Measurements from ENCODE around the gene PARL.

The PARL gene, protein sequence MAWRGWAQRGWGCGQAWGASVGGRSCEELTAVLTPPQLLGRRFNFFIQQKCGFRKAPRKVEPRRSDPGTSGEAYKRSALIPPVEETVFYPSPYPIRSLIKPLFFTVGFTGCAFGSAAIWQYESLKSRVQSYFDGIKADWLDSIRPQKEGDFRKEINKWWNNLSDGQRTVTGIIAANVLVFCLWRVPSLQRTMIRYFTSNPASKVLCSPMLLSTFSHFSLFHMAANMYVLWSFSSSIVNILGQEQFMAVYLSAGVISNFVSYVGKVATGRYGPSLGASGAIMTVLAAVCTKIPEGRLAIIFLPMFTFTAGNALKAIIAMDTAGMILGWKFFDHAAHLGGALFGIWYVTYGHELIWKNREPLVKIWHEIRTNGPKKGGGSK

DNA sequence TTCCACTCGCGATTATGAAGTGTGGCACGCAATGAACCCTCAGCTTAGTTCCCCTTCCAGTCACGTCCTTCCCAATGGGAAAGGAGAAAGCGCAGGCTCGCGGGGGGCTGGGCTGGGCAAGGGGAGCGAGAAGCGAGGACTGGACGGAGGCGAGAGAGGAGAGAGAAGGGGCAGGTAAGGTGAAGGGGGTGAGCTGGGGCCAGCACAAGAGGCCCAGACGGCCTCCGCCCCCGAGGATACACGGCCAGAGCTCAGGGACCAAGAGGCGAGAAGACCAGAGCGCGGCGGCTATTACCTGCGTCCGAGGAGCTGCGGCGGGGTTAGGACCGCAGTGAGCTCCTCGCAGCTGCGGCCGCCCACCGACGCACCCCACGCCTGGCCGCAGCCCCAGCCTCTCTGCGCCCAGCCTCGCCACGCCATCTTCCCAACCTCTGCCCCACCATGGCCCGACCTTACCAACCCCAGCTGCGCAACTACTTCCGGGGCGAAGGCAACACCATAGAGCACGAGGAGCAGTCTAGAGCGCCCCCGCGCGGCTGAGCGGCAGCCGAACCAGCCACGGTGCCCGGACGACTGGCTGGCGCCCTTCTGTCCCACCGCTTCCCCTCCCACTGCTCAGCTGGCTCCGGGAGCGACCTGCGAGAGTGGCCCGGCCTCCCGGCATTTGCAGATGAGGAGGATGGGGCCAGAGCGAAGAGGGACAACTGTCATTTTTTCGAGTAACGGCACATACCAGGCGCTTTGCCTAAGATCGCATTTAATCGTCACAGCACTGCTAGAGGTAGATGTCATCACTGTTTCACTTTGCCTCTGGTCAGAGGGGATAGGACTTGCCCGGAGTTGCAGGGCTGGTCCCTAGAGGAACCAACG, at the start of gene PARL:
Gene PARL, minus strand, starts transcription at position 454 of the 870 bp plus-strand sequence. Its CDS starts 34 bp downstream, at position 420.
- peak; percentile 42 for DNase-seq (ENCODE audit: low read depth)
- peak within 1 kb of the TSS; percentile 100 for H3K4me3 ChIP-seq (ENCODE audit: control insufficient read depth, low read depth, low read length)
- TF ChIP-seq, protein P1, sequence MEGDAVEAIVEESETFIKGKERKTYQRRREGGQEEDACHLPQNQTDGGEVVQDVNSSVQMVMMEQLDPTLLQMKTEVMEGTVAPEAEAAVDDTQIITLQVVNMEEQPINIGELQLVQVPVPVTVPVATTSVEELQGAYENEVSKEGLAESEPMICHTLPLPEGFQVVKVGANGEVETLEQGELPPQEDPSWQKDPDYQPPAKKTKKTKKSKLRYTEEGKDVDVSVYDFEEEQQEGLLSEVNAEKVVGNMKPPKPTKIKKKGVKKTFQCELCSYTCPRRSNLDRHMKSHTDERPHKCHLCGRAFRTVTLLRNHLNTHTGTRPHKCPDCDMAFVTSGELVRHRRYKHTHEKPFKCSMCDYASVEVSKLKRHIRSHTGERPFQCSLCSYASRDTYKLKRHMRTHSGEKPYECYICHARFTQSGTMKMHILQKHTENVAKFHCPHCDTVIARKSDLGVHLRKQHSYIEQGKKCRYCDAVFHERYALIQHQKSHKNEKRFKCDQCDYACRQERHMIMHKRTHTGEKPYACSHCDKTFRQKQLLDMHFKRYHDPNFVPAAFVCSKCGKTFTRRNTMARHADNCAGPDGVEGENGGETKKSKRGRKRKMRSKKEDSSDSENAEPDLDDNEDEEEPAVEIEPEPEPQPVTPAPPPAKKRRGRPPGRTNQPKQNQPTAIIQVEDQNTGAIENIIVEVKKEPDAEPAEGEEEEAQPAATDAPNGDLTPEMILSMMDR (IDR thresholded peaks at IDR 0.05; ENCODE audit: control insufficient read depth, insufficient read depth, low read depth, low read length, missing control alignments) = peak; percentile 94

DNA sequence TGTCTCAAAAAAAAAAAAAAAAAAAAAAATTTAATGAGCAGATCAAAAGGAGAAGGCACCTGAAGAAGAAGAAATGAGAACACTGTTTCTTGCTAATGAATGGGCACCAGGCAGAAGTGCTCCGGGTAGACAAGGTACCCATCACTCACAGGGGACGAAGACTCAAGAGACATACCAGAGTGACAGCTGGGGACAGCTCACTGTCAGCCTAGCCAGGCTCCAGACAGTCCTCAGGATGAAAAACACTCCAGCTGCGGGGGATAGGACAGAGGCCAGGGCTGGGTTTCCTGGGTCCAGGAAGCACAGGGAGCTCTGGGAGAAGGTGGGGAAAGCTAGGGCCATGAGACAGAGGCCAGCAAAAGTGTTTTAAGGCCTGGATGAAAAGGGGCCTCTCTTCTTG, 48.5 kb upstream of the PARL start:
- no peak for DNase-seq (ENCODE audit: low read depth)
- no peak overlapping the region for H3K4me3 ChIP-seq (ENCODE audit: control insufficient read depth, low read depth, low read length)
- TF ChIP-seq, protein P1 (IDR thresholded peaks at IDR 0.05; ENCODE audit: control insufficient read depth, insufficient read depth, low read depth, low read length, missing control alignments) = no peak

DNA sequence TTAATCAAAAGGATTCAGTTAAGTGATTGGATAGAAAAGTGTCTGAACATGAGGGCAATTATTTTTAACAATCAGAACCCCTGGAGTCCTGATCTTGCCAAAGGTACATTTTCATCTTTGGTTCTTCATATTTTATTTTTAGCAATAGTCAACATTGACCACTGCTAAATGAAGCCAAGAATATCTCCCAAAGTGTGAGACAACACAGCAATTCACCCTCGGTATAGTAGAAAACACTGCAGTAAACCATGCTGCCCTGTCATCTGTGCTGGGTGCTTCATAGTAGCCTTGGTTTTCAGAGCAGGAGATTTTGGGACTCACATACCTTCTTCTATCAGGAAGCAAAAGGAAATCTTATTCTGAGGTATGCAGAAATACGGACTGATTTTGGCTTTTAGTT, 47.2 kb upstream of the PARL start:
- TF ChIP-seq, protein P1 (IDR thresholded peaks at IDR 0.05; ENCODE audit: control insufficient read depth, insufficient read depth, low read depth, low read length, missing control alignments) = no peak
- no peak overlapping the region for H3K4me3 ChIP-seq (ENCODE audit: control insufficient read depth, low read depth, low read length)
- no peak for DNase-seq (ENCODE audit: low read depth)

DNA sequence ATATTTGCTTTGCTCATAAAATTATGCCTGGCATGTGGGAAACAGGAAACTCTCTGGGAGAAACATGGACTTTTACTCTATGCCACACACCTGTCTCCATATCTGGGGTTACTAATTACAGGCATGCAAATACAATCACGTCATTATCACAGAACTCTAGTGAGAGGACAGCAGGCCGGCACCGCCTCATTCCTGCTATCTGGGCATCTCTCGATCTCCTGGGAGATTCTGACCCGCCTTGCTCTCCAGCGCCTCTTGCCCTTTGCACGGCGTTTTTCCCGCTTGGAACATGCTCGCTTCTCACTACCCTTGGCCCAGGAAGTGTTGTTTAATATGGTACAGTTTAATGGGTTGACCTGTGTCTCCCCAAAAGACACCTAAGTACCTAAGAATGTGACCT, 45.4 kb upstream of the PARL start:
- no peak for DNase-seq (ENCODE audit: low read depth)
- no peak overlapping the region for H3K4me3 ChIP-seq (ENCODE audit: control insufficient read depth, low read depth, low read length)
- TF ChIP-seq, protein P1 (IDR thresholded peaks at IDR 0.05; ENCODE audit: control insufficient read depth, insufficient read depth, low read depth, low read length, missing control alignments) = no peak

DNA sequence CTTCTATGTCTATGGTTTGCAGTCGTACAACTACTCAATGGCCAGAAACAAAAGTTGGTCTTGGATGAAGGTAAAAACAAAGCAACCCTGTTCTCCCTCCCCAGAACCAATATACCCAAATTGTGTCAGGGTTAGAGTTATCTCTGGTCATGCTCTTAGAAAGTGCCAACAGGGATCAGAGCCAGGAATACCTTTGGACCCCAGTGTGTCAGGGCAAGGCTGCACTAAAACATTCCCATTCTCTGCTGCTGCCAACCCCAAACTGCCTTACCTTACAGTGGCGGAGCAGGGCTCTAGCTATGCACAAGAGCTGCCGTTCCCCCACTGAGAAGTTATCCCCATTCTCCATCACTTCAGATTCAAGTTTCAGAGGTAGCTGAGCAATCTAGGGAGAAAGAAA, 42.4 kb upstream of the PARL start:
- TF ChIP-seq, protein P1 (IDR thresholded peaks at IDR 0.05; ENCODE audit: control insufficient read depth, insufficient read depth, low read depth, low read length, missing control alignments) = no peak
- no peak overlapping the region for H3K4me3 ChIP-seq (ENCODE audit: control insufficient read depth, low read depth, low read length)
- DNase-seq (ENCODE audit: low read depth) = no peak

DNA sequence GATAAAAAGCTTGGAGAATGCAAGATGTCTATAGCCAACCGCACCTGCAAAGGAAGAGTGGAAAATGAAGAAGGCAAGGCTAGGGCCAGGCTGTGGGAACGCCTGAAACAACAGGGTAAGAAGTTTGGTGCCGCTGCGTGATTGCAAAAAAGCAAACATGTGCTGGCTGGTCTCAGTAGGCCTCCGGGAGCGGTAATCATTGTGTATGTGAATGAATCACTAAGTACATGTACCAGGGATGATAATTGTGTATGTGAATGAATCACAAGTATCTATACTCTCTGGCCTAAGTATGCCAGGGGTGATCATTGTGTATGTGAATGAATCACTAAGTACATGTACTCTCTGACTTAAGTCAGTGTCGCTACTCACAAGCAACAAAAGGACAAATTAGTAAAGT, 40.3 kb upstream of the PARL start:
- H3K4me3 ChIP-seq (ENCODE audit: control insufficient read depth, low read depth, low read length) = no peak overlapping the region
- no peak for DNase-seq (ENCODE audit: low read depth)
- TF ChIP-seq, protein P1 (IDR thresholded peaks at IDR 0.05; ENCODE audit: control insufficient read depth, insufficient read depth, low read depth, low read length, missing control alignments) = no peak

Data from AG09309 (cell line).